Esophagus mucosa (tissue), 1 donor: ENCODE data around the gene TRABD. TPM values are rescaled to one million over a fixed set of nuclear protein-coding genes. Genes with fewer than 3 reads are reported as not detected.
A peak's percentile ranks its signal among the peaks of the same experiment; 100 is the strongest.
"Not testable (repeated sequence)": the region's sequence is repeated elsewhere in the genome, so short reads cannot be mapped to it uniquely, and the experiment has no call there.

Experiments
- ATAC-seq: fragments of 200-7000 bp; cut with Tn5 transposase; one replicate; pipeline ENCODE4 v1.9.1; 2020
- total RNA-seq: library from RNA; stranded (reverse); gene quantifications from one replicate; pipeline ENCODE4 v1.2.4, GENCODE V29; 2023
- donor health status: DM: yes; HTN: yes; CAD: no.

The TRABD gene
- total RNA-seq, 1 donor from 2014 or later: 32.6 TPM

DNA sequence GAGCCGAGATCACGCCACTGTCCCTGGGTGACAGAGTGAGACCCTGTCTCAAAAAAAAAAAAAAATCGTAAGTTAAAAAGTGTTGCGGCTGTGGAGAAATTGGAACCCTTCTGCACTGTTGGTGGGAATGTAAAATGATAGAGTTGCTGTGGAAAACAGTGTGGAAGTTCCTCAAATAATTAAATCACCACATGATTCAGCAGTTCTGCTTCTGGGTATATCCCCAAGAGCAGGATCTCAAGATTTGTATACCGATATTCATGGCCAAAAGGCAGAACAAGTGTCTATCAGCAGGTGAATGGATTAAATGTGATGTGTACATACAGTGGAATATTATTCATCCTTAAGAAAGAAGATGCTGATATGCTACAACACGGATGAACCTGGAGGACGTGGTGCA lies 18.9 kb downstream of the TRABD start:
- no peak for ATAC-seq

DNA sequence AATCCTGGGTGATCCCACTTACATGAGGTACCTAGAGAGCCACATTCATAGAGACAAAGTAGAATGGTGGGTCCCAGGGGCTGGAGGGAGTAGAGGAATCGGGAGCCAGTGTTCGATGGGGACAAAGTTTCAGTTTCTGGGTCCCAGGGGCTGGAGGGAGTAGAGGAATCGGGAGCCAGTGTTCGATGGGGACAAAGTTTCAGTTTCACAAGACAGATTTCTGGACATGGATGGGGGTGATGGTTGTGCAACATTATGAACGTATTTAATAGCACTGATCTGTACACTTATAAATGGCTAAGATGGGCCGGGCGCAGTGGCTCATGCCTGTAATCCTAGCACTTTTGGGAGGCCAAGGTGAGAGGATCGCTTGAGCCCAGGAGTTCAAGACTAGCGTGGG lies 19.3 kb downstream of the TRABD start:
- not testable (repeated sequence) for ATAC-seq

DNA sequence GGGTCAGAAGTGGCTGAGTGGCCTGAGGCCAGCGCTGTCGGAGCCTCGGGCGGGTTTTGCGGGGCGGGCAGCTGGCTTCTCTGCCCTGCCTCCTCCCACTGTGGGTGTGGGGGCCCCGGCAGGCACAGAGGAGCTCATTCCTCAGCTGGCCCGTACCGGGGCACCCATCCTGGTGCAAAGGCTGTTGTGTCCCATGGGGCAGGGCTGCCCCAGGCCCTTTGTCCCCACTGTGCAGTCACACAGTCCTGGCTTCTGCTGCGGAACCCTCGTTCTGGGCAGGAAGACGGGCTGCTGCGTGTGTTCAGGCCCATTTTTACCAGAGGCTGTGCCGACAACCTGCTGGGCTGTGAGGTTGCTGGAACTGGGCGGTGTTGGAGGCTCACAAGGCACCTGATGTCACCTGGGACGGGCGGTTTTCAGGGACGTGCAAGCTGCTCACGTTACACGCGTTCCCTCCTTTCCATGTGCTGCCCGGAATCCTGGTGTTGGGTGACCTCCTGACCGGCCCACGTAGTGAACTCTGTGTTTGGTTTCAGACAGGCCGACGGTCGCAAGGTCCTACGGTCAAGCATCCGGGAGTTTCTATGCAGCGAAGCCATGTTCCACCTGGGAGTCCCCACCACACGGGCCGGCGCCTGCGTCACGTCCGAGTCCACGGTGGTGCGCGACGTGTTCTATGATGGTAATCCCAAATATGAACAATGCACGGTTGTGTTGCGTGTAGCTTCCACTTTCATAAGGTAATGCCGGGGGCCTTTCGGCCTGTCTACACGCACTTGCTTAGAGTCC lies 20.3 kb downstream of the TRABD start:
- ATAC-seq: no peak

DNA sequence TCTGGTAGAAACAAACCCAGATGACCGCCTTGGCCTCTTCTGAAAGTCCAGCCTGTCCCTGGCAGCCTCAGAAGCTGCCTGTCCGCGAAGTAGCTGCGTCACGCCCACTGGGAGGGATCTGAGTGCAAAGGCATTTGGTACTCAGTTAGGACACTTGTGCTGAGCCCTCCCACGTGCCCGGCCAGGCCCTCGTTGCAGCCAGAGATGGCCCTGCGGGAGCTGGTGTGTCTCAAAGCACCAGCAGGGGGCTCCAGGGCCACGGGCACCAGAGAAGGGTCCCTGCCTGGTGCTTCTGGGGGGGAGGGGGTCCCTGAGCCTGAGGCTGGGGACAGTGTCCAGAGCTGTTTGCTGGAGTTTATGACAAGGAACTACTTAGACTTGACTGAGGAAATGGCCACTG lies 20.9 kb downstream of the TRABD start:
- no peak for ATAC-seq

DNA sequence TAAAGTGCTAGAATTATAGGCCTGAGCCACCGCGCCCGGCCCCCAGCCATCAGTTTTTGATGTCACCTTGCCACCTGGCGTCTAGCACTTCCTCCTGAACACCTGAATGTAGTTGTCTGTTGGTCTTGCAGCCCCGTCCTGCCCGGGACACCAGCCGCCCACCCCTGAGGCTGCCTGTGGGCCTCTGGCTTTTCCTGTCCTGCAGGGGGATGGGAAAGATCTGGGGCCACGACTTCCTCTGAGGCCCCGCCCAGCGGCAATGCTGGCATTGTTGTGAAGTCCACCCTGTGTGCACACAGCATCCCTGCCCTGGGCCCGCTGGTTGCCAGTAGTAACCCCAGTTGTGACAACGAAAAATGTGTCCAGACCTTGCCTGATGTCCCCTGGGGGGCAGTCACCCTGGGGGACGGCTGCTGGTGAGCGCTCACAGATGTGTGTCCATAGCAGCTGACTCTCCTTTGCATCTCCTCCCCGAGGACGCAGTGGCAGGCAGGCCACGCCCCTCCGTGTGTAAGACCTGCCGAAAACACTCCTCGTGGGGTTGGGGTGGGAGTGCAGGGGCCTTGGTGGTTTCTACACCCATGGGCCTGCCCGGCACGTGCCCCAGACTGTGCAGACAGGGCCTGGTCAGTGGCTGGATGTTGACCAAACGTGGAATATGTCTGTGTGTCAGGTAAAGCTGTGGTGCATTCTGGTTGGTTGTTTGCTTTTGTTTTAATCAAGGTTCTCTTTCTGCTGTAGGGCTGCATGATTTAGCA lies 21.8 kb downstream of the TRABD start:
- ATAC-seq: no peak

DNA sequence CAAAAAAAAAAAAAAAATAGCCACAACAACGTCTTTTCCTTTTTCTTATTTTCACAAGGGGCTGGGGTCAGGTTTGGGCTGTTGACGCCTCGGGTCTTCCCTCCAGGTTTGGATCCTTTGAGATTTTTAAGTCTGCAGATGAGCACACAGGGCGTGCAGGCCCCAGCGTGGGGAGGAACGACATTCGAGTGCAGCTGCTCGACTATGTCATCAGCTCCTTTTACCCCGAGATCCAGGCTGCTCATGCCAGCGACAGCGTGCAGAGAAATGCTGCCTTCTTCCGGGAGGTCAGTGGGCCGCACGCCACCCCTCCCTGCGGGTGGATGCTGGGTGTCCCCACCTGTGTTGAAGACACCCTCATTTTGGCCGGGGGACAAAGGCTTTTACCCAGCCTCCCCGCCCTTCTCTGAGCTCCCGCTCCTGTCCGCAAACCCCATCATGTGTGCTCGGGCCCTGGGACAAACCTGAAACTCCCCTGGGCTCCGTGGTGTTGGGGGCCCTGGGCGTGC lies 22.8 kb downstream of the TRABD start:
- ATAC-seq: no peak

DNA sequence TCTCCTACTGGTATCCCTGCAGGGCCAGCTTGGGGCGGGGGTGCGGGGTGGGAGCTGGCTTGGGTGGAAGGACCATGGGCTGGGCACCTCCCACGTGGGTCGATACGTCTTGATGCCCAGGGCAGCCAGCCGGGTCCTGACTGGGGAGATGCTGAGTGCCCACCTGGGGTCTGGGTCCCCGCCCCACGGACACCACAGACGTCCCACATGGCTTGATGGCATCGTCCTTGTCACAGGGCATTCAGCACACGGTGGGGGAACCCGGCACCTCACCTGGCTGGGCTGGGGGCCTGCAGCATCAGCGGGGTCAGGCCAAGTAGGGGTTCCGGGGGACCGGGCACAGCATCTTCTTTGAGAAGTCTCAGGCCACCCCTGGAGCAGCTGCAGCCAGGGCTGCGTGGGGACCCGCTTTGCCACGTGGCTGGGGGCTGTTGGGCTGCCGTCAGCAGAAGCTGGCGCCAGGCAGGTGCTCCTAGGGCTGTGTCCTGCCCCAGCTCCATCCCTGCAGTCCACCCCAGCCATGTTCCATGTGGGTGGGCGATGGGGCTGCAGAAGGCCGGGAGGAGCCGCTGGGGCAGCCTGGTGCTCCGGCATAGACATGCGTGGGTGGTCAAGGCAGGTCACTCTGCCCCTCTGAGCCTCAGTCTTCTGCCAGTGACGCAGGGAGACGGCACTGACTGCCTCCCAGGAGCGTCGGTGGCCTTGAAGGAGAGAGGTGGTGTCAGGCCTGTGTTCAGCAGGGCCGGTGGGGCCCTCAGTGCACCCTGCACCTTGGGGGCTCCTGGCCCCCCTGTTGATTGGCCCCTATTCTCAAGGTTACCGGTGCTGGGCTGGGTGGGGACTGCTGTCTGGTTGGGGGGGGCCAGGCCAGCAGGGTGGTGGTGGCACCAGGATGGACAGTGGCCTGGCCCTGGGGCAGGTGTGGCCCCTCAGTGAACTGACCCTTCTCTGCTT lies 23.5 kb downstream of the TRABD start:
- peak; percentile 18 for ATAC-seq

DNA sequence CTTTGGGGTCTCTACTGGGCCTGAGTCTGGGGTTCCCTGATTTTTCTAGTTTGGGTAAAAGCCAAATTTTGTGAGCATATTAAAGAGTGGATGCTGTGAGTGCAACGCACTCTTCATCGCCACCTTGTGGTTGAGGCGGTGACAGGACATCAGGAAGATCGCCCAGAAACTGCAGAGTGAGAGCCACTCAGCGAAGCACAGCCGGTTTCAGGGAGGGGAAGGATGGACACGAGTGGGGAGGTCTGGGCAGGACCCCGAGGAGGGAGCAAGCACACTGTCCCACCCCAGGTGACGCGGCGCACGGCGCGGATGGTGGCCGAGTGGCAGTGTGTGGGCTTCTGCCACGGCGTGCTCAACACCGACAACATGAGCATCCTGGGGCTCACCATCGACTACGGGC lies 24.2 kb downstream of the TRABD start:
- ATAC-seq: peak; percentile 67

DNA sequence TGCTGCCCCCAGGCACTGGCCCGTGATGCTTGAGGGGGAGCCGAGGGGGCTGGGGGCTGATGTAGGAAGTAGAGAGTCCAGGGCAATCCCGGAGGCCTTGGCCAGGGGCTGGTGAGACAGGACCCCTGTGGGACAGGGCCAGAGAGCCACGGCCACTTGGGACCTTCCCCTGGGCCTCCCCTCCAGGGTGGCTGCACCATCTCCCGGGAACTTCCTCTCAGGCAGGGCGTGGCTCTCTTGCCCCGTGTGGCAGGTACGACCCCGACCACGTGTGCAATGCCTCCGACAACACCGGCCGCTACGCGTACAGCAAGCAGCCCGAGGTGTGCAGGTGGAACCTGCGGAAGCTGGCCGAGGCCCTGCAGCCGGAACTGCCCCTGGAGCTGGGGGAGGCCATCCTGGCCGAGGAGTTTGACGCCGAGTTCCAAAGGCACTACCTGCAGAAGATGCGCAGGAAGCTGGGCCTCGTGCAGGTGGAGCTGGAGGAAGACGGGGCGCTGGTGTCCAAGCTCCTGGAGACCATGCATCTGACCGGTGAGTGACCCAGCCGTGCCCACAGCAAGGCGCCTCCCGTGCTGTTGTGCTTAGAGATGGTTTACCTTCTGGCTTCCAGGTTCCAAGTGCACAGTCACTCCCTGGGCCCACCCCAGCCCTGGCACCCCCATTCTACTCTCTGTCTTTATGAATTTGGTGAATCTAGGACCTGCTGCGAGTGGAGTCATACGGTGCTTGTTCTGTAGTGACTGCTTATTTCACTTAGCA lies 24.8 kb downstream of the TRABD start:
- no peak for ATAC-seq

DNA sequence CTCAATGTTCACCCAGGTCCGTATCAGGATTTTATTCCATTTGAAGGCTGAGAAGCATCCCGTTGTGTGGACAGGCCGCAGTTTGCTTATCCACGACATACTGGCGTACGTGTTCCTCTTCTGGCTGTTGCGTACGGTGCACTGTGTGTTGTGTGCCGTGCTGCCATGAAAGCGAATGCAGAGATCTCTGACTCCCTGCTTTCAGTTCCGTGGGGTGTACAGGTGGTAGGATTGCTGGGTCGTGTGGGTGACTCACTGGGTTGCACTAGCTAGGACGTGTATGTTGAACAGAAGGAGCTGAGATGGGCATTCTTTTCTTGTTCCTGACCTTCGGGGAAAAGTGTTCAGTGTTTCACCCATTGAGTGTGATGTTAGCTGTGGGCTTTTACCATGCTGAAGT lies 25.4 kb downstream of the TRABD start:
- ATAC-seq: no peak

DNA sequence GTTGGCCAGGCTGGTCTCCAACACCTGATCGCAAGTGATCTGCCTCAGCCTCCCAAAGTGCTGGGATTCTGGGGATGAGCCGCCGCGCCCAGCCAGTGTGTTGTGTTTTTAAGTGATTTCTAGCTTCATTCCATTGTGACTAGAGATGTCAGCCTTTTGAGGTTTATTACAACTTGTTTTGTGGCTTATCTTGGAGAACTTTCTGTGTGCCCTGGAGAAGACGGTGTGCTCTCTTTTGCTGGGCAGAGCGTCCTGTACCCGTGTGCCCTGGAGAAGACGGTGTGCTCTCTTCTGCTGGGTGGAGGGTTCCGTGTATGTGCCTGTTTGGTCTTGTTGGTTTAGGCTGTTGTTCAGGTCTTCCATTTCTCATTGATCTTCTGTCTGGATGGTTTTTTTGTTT lies 27.6 kb downstream of the TRABD start:
- no peak for ATAC-seq

DNA sequence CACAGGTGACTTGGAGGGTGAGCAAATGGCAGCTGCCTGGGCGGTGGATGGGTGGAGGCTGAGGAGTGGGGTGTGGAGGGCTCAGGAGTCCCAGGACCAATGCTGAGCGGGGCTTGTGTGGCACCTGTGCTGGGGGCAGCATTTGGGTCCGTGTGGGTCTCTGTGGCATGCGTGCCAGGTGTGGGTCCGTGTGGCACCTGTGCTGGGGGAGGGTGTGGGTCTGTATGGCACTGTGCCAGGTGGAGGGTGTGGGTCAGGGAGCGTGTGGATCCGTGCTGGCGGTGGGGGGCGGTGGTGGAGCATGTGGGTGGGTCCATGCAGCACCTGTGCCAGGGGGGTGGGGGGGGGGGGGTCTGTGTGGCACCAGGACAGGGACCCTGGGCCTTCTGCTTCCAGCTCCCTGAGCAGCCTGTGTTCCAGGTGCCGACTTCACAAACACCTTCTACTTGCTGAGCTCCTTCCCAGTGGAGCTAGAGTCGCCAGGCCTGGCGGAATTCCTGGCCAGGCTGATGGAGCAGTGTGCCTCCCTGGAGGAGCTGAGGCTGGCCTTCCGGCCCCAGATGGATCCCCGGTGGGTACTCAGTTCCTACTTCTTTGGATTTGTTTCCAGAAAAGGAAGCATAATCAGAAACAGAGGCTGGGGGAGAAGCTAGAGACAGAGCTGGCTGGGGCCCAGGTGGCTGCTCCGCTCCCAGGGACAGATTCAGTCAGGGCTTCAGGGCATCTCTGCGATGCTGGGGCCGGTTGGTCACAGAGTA lies 29.8 kb downstream of the TRABD start:
- no peak for ATAC-seq

DNA sequence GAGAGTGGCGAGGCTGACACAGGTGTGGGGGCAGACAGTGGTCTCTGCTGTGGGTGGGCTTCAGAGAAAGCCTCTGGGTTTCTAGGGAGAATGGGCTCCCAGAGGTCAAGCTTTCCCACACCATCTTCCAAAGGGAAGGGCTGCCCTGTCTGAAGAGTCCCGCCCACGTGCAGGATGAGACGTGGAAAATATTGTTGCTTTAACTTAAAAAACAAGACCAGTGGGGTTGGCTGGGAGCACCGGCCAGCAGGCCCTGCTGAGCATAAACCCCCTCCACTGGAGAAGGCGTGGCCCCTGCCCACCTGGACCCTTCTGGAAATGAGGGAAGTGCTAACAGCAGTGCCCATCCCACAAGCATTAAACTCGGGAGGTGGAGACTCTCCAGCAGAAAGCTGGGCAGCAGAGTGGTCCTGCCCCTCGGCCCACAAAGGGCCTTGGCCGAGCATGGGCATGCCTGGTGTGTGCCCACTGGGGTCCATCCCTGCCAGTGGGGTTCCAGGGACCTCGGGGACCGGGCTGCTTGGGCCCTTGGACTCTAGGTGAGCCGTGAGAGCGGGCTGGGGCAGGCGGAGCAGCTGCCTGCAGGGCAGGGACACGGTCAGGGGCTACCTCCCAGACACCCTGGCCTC lies 30.5 kb downstream of the TRABD start:
- no peak for ATAC-seq

DNA sequence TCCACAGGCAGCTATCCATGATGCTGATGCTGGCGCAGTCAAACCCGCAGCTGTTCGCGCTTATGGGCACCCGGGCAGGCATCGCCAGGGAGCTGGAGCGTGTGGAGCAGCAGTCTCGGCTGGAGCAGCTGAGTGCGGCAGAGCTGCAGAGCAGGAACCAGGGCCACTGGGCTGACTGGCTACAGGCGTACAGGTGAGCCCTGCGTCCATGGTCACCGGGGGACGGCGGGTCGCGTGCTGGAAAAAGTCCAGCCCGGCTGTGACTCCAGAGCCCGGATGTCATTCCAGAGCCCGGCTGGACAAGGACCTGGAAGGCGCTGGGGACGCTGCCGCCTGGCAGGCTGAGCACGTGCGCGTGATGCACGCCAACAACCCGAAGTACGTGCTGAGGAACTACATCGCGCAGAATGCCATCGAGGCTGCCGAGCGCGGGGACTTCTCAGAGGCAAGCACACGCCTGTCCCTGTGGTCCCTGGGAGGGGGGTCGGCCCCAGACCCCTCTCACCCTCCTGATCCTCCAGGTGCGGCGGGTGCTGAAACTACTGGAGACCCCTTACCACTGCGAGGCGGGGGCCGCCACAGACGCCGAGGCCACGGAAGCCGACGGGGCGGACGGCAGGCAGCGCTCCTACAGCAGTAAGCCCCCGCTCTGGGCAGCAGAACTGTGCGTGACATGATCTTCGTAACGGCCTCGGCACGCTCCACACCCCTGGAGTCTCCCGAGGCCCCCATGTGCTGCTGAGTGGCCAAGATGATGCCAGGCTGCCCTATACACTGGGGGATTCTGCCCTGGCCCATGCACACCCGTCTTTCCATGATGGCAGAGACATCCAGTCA lies 31.2 kb downstream of the TRABD start:
- no peak for ATAC-seq

DNA sequence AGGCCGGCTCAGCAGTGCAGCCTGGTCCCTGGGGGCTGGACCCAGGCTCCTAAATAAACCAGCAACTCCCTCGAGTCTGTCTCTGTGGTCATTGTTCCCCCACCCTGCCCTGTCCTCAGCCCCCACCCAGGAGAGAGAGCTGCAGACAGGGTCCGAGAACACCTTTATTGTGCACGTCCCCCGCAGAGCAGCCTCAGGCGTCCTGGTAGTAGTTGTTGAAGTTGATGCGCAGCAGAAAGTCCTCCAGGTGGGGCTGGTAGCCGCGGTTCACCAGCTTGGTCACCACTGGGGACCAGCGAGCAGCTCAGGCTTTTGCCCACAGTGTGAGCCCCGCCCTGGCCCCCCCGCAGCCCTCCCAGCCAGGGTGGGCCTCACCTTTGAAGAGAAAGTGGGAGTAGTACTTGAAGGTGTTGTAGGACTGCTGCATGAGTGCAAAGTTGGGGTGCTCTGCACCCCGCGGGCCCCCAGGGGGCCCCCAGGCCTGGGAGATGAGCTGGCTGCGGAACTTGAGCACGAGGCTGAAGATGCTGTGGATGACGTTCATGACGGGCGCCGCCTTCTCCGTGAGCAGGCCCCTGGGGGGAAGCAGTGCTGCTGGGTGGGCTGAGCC lies 31.9 kb downstream of the TRABD start:
- ATAC-seq: no peak

DNA sequence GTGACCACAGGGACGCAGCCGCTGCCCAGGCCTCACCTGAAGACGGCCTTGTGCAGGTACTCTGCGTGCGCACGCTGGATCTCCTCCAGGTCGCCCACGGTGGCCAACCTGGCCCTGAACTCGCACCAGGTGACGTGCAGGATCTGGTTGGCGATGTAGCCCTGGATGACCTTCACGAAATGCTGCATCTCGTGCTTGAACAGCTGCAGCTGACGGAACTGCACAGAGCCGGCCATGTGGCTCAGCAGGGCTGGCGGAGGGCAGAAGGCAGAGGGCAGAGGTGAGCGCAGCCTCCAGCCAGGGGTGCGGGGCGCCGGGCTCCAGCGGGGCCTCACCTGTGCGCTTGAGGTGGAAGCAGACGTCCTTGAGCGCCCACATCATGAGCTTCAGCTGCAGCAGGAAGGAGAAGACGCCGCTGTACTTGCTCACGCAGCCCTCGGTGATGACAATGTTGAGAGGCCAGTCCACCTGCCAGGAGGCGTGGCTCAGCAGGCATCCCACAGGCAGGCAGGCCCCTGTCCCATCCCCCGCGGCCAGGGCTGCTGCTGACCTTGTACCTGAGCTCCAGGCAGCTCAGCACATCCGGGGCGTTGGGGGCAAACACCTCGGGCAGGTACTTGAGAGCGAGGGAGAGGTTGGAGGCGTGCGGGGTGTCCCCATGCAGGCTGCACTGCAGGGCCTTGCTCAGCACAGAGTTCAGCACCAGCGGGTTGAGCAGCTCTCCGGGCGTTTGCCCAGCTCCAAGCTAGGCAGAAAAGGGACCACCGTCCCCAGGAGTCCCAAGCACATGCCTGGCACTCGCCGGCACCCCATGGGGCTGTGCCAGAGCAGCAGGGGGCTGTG lies 32.7 kb downstream of the TRABD start:
- ATAC-seq: peak; percentile 4

DNA sequence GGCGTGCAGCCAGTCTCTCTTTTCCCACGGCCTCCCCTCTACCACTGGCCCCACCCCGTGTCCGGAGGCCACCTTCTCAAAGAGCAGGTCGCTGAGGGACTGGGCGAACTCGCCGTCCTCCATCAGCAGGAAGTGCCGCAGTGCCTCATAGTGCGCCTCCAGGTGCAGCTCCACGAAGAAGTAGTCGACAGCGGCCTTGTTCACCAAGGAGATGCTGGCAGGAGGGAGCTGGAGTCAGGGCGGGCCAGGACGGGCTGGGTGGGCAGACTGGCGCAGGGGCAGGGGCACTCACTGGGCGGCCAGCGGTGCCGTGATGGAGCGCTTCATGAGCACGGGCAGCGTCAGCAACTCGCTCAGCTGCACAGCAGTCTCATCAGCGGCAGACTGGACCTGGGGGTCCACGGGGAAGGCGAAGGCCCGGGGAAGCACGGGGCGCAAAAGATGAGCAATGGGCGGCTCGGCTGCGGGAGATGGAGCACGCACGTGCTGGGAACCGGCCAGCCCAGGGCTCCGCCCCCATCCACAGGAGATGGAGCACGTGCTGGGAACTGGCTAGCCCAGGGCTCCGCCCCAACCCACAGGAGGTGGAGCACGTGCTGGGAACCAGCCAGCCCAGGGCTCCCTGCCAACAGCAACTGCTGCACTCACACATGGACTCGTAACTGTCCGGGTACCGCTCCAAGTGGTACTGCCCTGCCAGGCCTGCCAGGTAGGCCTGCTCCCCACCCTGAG lies 33.4 kb downstream of the TRABD start:
- ATAC-seq: peak; percentile 77
